CD4-positive, alpha-beta T cell (primary cell): Measurements from ENCODE around the gene ASTN2. TPM values are rescaled to one million over a fixed set of nuclear protein-coding genes. Genes with fewer than 3 reads are reported as not detected.

Experiments used
- ATAC-seq: fragments of 200-7000 bp; cut with Tn5 transposase; one replicate; pipeline ENCODE4 v1.10.0; 2022; ENCODE audit warnings: mild to moderate bottlenecking; ENCODE audit not compliant: poor library complexity
- CTCF ChIA-PET: fragments of 350-600 bp; sonication (Branson Sonifier 250); formaldehyde crosslinking; loops from one replicate; lab custom pipeline; 2021; ENCODE audit warnings: antibody characterized with exemption, inconsistent platforms; lab: Charles Lee
- POLR2A ChIA-PET: fragments of 350-600 bp; sonication (Branson Sonifier 250); formaldehyde crosslinking; loops from one replicate; lab custom pipeline; 2021; ENCODE audit warnings: antibody characterized with exemption, inconsistent platforms; lab: Charles Lee
- DNase-seq, 14 experiments: peaks; one replicate each; pipeline ENCODE4 v3.0.0-alpha.2; 2013 to 2020; ENCODE audit warnings: mixed read lengths in 2 of 14
- H3K27ac ChIP-seq, 2 donors: one replicate each; pipeline versions ENCODE4 v1.5.1 to v1.7.0; 2013; ENCODE audit warnings: low read length in 2 of 2, low read depth in 1 of 2, mild to moderate bottlenecking in 1 of 2
- H3K27me3 ChIP-seq, 2 experiments: 1 replicate in 1 of 2; 2 replicates in 1 of 2; pipeline versions ENCODE4 v1.6.1 to v1.7.0; 2013; ENCODE audit warnings: low read length in 2 of 2, control low read depth in 1 of 2, mild to moderate bottlenecking in 1 of 2, moderate library complexity in 1 of 2; ENCODE audit not compliant: insufficient read depth in 2 of 2, control insufficient read depth in 1 of 2
- H3K36me3 ChIP-seq: one replicate; pipeline ENCODE4 v1.6.1; 2013; ENCODE audit warnings: low read length, control low read depth; ENCODE audit not compliant: insufficient read depth
- H3K4me1 ChIP-seq: one replicate; pipeline ENCODE4 v1.6.1; 2013; ENCODE audit warnings: low read length, control low read depth; ENCODE audit not compliant: insufficient read depth
- H3K4me3 ChIP-seq: one replicate; pipeline ENCODE4 v1.5.1; 2013; ENCODE audit warnings: mild to moderate bottlenecking, low read length, moderate library complexity
- H3K9me3 ChIP-seq, 2 experiments: 1 replicate in 1 of 2; 2 replicates in 1 of 2; pipeline versions ENCODE4 v1.6.1 to v1.7.0; 2013; ENCODE audit warnings: low read length in 2 of 2, mild to moderate bottlenecking in 2 of 2, control low read depth in 1 of 2, moderate library complexity in 1 of 2; ENCODE audit not compliant: control insufficient read depth in 1 of 2, insufficient read depth in 1 of 2
- H3K27ac Mint-ChIP-seq: one replicate; pipeline ENCODE4 v1.8.0; 2020; ENCODE audit warnings: mixed read lengths
- H3K27me3 Mint-ChIP-seq: one replicate; pipeline ENCODE4 v1.8.0; 2021; ENCODE audit warnings: mixed read lengths
- H3K36me3 Mint-ChIP-seq: one replicate; pipeline ENCODE4 v1.8.0; 2021; ENCODE audit warnings: low read depth, mixed read lengths
- H3K4me1 Mint-ChIP-seq: one replicate; pipeline ENCODE4 v1.8.0; 2021; ENCODE audit warnings: low read depth, mixed read lengths
- H3K4me3 Mint-ChIP-seq: one replicate; pipeline ENCODE4 v1.8.0; 2020; ENCODE audit warnings: mild to moderate bottlenecking, mixed read lengths
- H3K9me3 Mint-ChIP-seq: one replicate; pipeline ENCODE4 v1.8.0; 2020; ENCODE audit warnings: mixed read lengths
- CTCF ChIP-seq: fragments of 200-600 bp; IDR thresholded peaks from one replicate; pipeline ENCODE4 v1.8.0; 2022; ENCODE audit warnings: antibody characterized with exemption, mild to moderate bottlenecking
- intact Hi-C, 2 experiments: fragments of 100-400 bp; cut with DNase I in 1 of 2; cut with micrococcal nuclease in 1 of 2; formaldehyde crosslinking; loops; one replicate each; pipeline versions ENCODE4 v1.15.1 to v1.9.0; 2023 to 2025; cut with DNase I, micrococcal nuclease
- total RNA-seq, 174 experiments: library from RNA in 2 of 174; stranded (reverse) in 2 of 174; gene quantifications; one replicate each; pipeline ENCODE4 v1.2.3 and lab custom pipeline; 2021 to 2026

ASTN2 gene
- total RNA-seq, 2 experiments from 2014 or later, result 2.3 to 2.4 TPM

GRCh38 chr9:116991051-116991450 is 423.8 kb downstream of the ASTN2 start:
- Histone ChIP-seq H3K4me1 (no peaks in the 10 kb centered on the region), H3K27me3 (peaks cover 0 to 3% of the 10 kb centered on the region in 2 experiments), H3K9me3 (no peaks in the 10 kb centered on the region), H3K4me3 (no peak overlapping the region), H3K36me3 (no peaks in the 10 kb centered on the region), H3K27ac (no peak overlapping the region)
- ATAC-seq (no peak), DNase-seq (no peak)
- H3K27ac Mint-ChIP-seq, result no peak overlapping the region
- intact Hi-C loops, result no loop called here
- ChIA-PET POLR2A (no interaction called here), CTCF (no interaction called here)
- no peak for TF ChIP-seq CTCF
- no peaks in the 10 kb centered on the region for H3K27me3 Mint-ChIP-seq
- H3K36me3 Mint-ChIP-seq, result no peaks in the 10 kb centered on the region
- peaks cover 2% of the 10 kb centered on the region for H3K9me3 Mint-ChIP-seq
- H3K4me1 Mint-ChIP-seq, result no peaks in the 10 kb centered on the region
- no peak overlapping the region for H3K4me3 Mint-ChIP-seq

- CTCF ChIA-PET, result no interaction called here
- Mint-ChIP-seq H3K27me3 (no peaks in the 10 kb centered on the region), H3K9me3 (peaks cover 2% of the 10 kb centered on the region), H3K4me1 (no peaks in the 10 kb centered on the region), H3K36me3 (no peaks in the 10 kb centered on the region), H3K4me3 (no peak overlapping the region), H3K27ac (no peak overlapping the region)
- Histone ChIP-seq H3K4me3 (no peak overlapping the region), H3K4me1 (no peaks in the 10 kb centered on the region), H3K27me3 (peaks cover 0 to 3% of the 10 kb centered on the region in 2 experiments), H3K36me3 (no peaks in the 10 kb centered on the region), H3K9me3 (peaks cover 0 to 1% of the 10 kb centered on the region in 2 experiments), H3K27ac (no peak overlapping the region)
- POLR2A ChIA-PET, result no interaction called here
- ATAC-seq, result no peak
- TF ChIP-seq CTCF, result no peak
- intact Hi-C loops, result no loop called here
- no peak for DNase-seq
Observed at GRCh38 chr9:116990592-116990991, 424.3 kb downstream of the ASTN2 start.

- TF ChIP-seq CTCF, result no peak
- H3K36me3 ChIP-seq, result no peaks in the 10 kb centered on the region
- H3K4me1 ChIP-seq, result no peaks in the 10 kb centered on the region
- no peak for ATAC-seq
- H3K27me3 Mint-ChIP-seq, result no peaks in the 10 kb centered on the region
- intact Hi-C loops, result no loop called here
- H3K4me3 Mint-ChIP-seq, result no peak overlapping the region
- peaks cover 0 to 3% of the 10 kb centered on the region in 2 experiments for H3K27me3 ChIP-seq
- H3K4me3 ChIP-seq, result no peak overlapping the region
- POLR2A ChIA-PET, result no interaction called here
- H3K9me3 Mint-ChIP-seq, result peaks cover 4% of the 10 kb centered on the region
- no peak overlapping the region for H3K27ac ChIP-seq
- H3K36me3 Mint-ChIP-seq, result no peaks in the 10 kb centered on the region
- H3K27ac Mint-ChIP-seq, result no peak overlapping the region
- no peaks in the 10 kb centered on the region for H3K4me1 Mint-ChIP-seq
- DNase-seq, result peak in 2 of 14 experiments; percentile 2 to 5
- CTCF ChIA-PET, result no interaction called here
- peaks cover 0 to 6% of the 10 kb centered on the region in 2 experiments for H3K9me3 ChIP-seq
Observed at GRCh38 chr9:116987721-116988485, 427.0 kb downstream of the ASTN2 start.
